ENCODE measurements around the gene SCNN1B.

- TF ChIP-seq CTCF (tag by site-specific recombination; IDR thresholded peaks at IDR 0.05) = no peak
- TF ChIP-seq, protein P1, sequence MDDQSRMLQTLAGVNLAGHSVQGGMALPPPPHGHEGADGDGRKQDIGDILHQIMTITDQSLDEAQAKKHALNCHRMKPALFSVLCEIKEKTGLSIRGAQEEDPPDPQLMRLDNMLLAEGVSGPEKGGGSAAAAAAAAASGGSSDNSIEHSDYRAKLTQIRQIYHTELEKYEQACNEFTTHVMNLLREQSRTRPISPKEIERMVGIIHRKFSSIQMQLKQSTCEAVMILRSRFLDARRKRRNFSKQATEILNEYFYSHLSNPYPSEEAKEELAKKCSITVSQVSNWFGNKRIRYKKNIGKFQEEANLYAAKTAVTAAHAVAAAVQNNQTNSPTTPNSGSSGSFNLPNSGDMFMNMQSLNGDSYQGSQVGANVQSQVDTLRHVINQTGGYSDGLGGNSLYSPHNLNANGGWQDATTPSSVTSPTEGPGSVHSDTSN (CRISPR knock-in tag; IDR thresholded peaks at IDR 0.05) = no peak
- no peak for TF ChIP-seq PRDM6 (tag by site-specific recombination; IDR thresholded peaks at IDR 0.05)
- TF ChIP-seq ZNF184 (tag by site-specific recombination; IDR thresholded peaks at IDR 0.05) = no peak
- TF ChIP-seq ZBTB7A (tag by site-specific recombination; IDR thresholded peaks at IDR 0.05; ENCODE audit: low read depth) = no peak
- no peak for TF ChIP-seq ZNF404 (tag by site-specific recombination; IDR thresholded peaks at IDR 0.05)
- TF ChIP-seq KLF10 (tag by site-specific recombination; IDR thresholded peaks at IDR 0.05) = no peak
- TF ChIP-seq SETDB1 (IDR thresholded peaks at IDR 0.05; ENCODE audit: insufficient read length, low read length) = no peak
- no peak for TF ChIP-seq ZNF148 (tag by site-specific recombination; IDR thresholded peaks at IDR 0.05; ENCODE audit: borderline replicate concordance)
- TF ChIP-seq GLI4 (tag by site-specific recombination; IDR thresholded peaks at IDR 0.05) = no peak
- no peak for TF ChIP-seq HOXD13 (CRISPR knock-in tag; IDR thresholded peaks at IDR 0.05; ENCODE audit: borderline replicate concordance)
These were observed 28.1 kb downstream of the SCNN1B start for GRCh38 chr16:23330161-23330560.

Measured in HEK293 (cell line).